GM18502 (cell line): ENCODE data around the gene ARFGEF3.
"Not testable (repeated sequence)": the region's sequence is repeated elsewhere in the genome, so short reads cannot be mapped to it uniquely, and the experiment has no call there.

Source experiments
- ATAC-seq: cut with Tn5 transposase; IDR thresholded peaks from one replicate; pipeline ENCODE4 v1.9.1; 2021; ENCODE audit warnings: mild to moderate bottlenecking; ENCODE audit not compliant: unreplicated experiment, poor library complexity

The ARFGEF3 gene

GRCh38 chr6:138336221-138336620, 174.5 kb downstream of the ARFGEF3 start:
- no peak for ATAC-seq

GRCh38 chr6:138337076-138337475, 175.3 kb downstream of the ARFGEF3 start:
- ATAC-seq: no peak

- ATAC-seq: no peak
Observed at GRCh38 chr6:138339024-138339423, 177.3 kb downstream of the ARFGEF3 start.

GRCh38 chr6:138341176-138341575, 179.4 kb downstream of the ARFGEF3 start:
- ATAC-seq: no peak

GRCh38 chr6:138343112-138343511, 181.4 kb downstream of the ARFGEF3 start:
- ATAC-seq: no peak

GRCh38 chr6:138345565-138346285, 184.0 kb downstream of the ARFGEF3 start:
- no peak for ATAC-seq

- ATAC-seq: no peak
Observed at GRCh38 chr6:138346302-138347195, 184.8 kb downstream of the ARFGEF3 start.

- ATAC-seq: no peak
Observed at GRCh38 chr6:138347864-138348263, 186.1 kb downstream of the ARFGEF3 start.

- ATAC-seq: no peak
Observed at GRCh38 chr6:138349891-138350290, 188.2 kb downstream of the ARFGEF3 start.

GRCh38 chr6:138357928-138358327, 196.2 kb downstream of the ARFGEF3 start:
- ATAC-seq: no peak

- ATAC-seq: not testable (repeated sequence)
Observed at GRCh38 chr6:138368684-138369083, 206.9 kb downstream of the ARFGEF3 start.

- ATAC-seq: no peak
Observed at GRCh38 chr6:138370631-138371451, 209.1 kb downstream of the ARFGEF3 start.

GRCh38 chr6:138371452-138371711, 209.6 kb downstream of the ARFGEF3 start:
- no peak for ATAC-seq

GRCh38 chr6:138371720-138372119, 210.0 kb downstream of the ARFGEF3 start:
- ATAC-seq: no peak

GRCh38 chr6:138372711-138373463, 211.1 kb downstream of the ARFGEF3 start:
- no peak for ATAC-seq

GRCh38 chr6:138374230-138374629, 212.5 kb downstream of the ARFGEF3 start:
- ATAC-seq: no peak

GRCh38 chr6:138374815-138375214, 213.1 kb downstream of the ARFGEF3 start:
- ATAC-seq: no peak

- ATAC-seq: no peak
Observed at GRCh38 chr6:138377042-138377441, 215.3 kb downstream of the ARFGEF3 start.

- ATAC-seq: no peak
Observed at GRCh38 chr6:138377844-138378243, 216.1 kb downstream of the ARFGEF3 start, which contains the start of gene SMIM28. Gene SMIM28 (plus strand): TSS chr6:138377905. CDS start chr6:138378073, 168 bp downstream.

GRCh38 chr6:138378463-138378862, 216.7 kb downstream of the ARFGEF3 start:
- ATAC-seq: no peak
